ENCODE measurements around the gene VWA8. TPM values are rescaled to one million over a fixed set of nuclear protein-coding genes. Genes with fewer than 3 reads are reported as not detected.

VWA8 gene
- total and polyA plus RNA-seq, 2 of the 8 experiments (the other 6 are each of a cell fraction or from before 2014, with no cell fraction given), result 5.9 to 19.6 TPM

- H2BK12ac ChIP-seq (ENCODE audit: low read depth, low read length), result no peak overlapping the region
- CTCF ChIA-PET (ENCODE audit: partially characterized antibody), result interaction anchor here (0.6 to 5.1 kb wide), 3 partner anchors 11 to 111 kb away, joined by 3 to 24 read pairs (median 3); no protein-coding TSS in a partner anchor
- no peak for FAIRE-seq
- no peak for TF ChIP-seq TAF7 (optimal IDR thresholded peaks at IDR 0.05; ENCODE audit: borderline replicate concordance, low read depth, low read length)
- no peak for TF ChIP-seq EP300 (IDR thresholded peaks at IDR 0.05; ENCODE audit: borderline replicate concordance in 1 of 2, low read depth in 2 of 2, low read length in 2 of 2)
- no peak for TF ChIP-seq NRF1 (IDR thresholded peaks at IDR 0.05; ENCODE audit: low read depth, low read length)
- TF ChIP-seq TAF1 (IDR thresholded peaks at IDR 0.05; ENCODE audit: low read depth, low read length), result no peak
- TF ChIP-seq, protein P1, sequence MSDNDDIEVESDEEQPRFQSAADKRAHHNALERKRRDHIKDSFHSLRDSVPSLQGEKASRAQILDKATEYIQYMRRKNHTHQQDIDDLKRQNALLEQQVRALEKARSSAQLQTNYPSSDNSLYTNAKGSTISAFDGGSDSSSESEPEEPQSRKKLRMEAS (IDR thresholded peaks at IDR 0.05), result no peak
- TF ChIP-seq GABPA (IDR thresholded peaks at IDR 0.05; ENCODE audit: borderline replicate concordance, insufficient read depth, low read length), result no peak
- TF ChIP-seq SUZ12 (IDR thresholded peaks at IDR 0.05; ENCODE audit: low read length), result no peak
- no peak for TF ChIP-seq TCF12 (IDR thresholded peaks at IDR 0.05; ENCODE audit: low read depth, low read length)
- no peak for TF ChIP-seq YY1 (IDR thresholded peaks at IDR 0.05; ENCODE audit: low read depth, low read length)
- TF ChIP-seq KDM1A (IDR thresholded peaks at IDR 0.05; ENCODE audit: borderline replicate concordance, low read length), result no peak
- no peak for TF ChIP-seq TBP (IDR thresholded peaks at IDR 0.05; ENCODE audit: low read depth, low read length)
- no peak for TF ChIP-seq NANOG (IDR thresholded peaks at IDR 0.05; ENCODE audit: insufficient read depth, low read depth, low read length, poor library complexity, severe bottlenecking)
- no peak for TF ChIP-seq BRCA1 (IDR thresholded peaks at IDR 0.05; ENCODE audit: low read depth, low read length)
- TF ChIP-seq TEAD4 (IDR thresholded peaks at IDR 0.05; ENCODE audit: low read depth, low read length), result no peak
- TF ChIP-seq BCL11A (IDR thresholded peaks at IDR 0.05; ENCODE audit: low read depth in 2 of 2, low read length in 2 of 2), result no peak
Observed at GRCh38 chr13:41678848-41679247, 282.1 kb downstream of the VWA8 start.

More at GRCh38 chr13:41678848-41679247, 282.1 kb downstream of the VWA8 start:
- Histone ChIP-seq H2AK5ac (ENCODE audit: low read depth, low read length) (no peak overlapping the region), H2AFZ (ENCODE audit: low read length) (no peak overlapping the region), H4K8ac (ENCODE audit: extremely low read depth, insufficient read depth, low read length) (no peak overlapping the region), H2BK15ac (ENCODE audit: low read length) (no peak overlapping the region), H3K23ac (ENCODE audit: insufficient read length) (no peak overlapping the region), H2BK20ac (ENCODE audit: low read length) (no peak overlapping the region), H3K27me3 (replicated peaks in 1 of 4; ENCODE audit: control insufficient read depth in 3 of 4, extremely low read depth in 1 of 4, insufficient read depth in 3 of 4, low read length in 3 of 4) (no peaks in the 10 kb centered on the region), H2BK120ac (replicated peaks; ENCODE audit: low read depth, low read length) (no peak overlapping the region), H4K5ac (ENCODE audit: insufficient read length, low read depth, low read length) (no peak overlapping the region), H4K20me1 (replicated peaks in 1 of 2; ENCODE audit: control insufficient read depth in 1 of 2, insufficient read depth in 2 of 2, low read length in 2 of 2) (no peaks in the 10 kb centered on the region), H3K4me2 (ENCODE audit: insufficient read depth in 1 of 2, low read depth in 2 of 2, low read length in 2 of 2) (no peak overlapping the region), H3K4me3 (ENCODE audit: extremely low read depth in 1 of 4, insufficient read depth in 2 of 4, low read depth in 3 of 4, low read length in 4 of 4) (no peak overlapping the region), H3K9me3 (ENCODE audit: insufficient read depth in 2 of 2, low read depth in 1 of 2, low read length in 1 of 2) (no peaks in the 10 kb centered on the region), H3K4me1 (replicated peaks in 1 of 4; ENCODE audit: control insufficient read depth in 3 of 4, insufficient read depth in 4 of 4, low read length in 3 of 4) (peaks cover 0 to 6% (median 5%) of the 10 kb centered on the region in 4 experiments; a peak in 2 of 7 replicates), H3K9ac (replicated peaks in 1 of 4; ENCODE audit: extremely low read depth in 1 of 4, low read depth in 3 of 4, low read length in 3 of 4) (no peak overlapping the region), H3K79me1 (ENCODE audit: low read depth, low read length) (no peaks in the 10 kb centered on the region), H3K79me2 (ENCODE audit: control insufficient read depth in 1 of 2, insufficient read depth in 2 of 2, low read length in 2 of 2) (no peaks in the 10 kb centered on the region), H3K56ac (replicated peaks; ENCODE audit: insufficient read length, low read depth, low read length) (no peak overlapping the region), H3K14ac (ENCODE audit: insufficient read length) (no peak overlapping the region), H3K36me3 (ENCODE audit: control insufficient read depth in 2 of 4, insufficient read depth in 4 of 4, low read length in 3 of 4) (peaks cover 0 to 5% (median 1%) of the 10 kb centered on the region in 4 experiments; a peak in 2 of 8 replicates), H4K91ac (replicated peaks; ENCODE audit: insufficient read length, low read length) (no peak overlapping the region), H3K18ac (ENCODE audit: extremely low read depth, low read length) (no peak overlapping the region), H3K27ac (ENCODE audit: low read depth, low read length) (no peak overlapping the region), H3K23me2 (ENCODE audit: low read depth, low read length) (no peaks in the 10 kb centered on the region), H3K4ac (replicated peaks; ENCODE audit: insufficient read length, low read depth, low read length) (no peak overlapping the region), H2BK5ac (ENCODE audit: low read depth, low read length) (no peak overlapping the region)
- 75% methylated on average over 1 of the region's 1 CpG; no CpG with 5 or more reads in 1 of the 2 experiments for WGBS, 2 experiments (ENCODE audit: extremely low coverage in 1 of 2, insufficient coverage in 1 of 2, insufficient read length in 1 of 2, insufficient replicate concordance in 2 of 2, low coverage in 1 of 2, low lambda C conversion rate in 2 of 2, missing lambda C conversion rate in 1 of 2)
- POLR2A ChIA-PET (ENCODE audit: partially characterized antibody), result no interaction called here
- DNase-seq (ENCODE audit: low read depth in 1 of 2, low spot score in 2 of 2), result no peak
